Stimulated activated CD8-positive, alpha-beta memory T cell treated with anti-CD3 and anti-CD28 coated beads, Interleukin-7, amount 100 ng/mL, for 4 hours (primary cell): ENCODE measurements around the gene RASAL2.
"Not testable (repeated sequence)": the region's sequence is repeated elsewhere in the genome, so short reads cannot be mapped to it uniquely, and the experiment has no call there.

Source experiments
- DNase-seq, 2 donors: peaks; one replicate each; pipeline ENCODE4 v3.0.0-alpha.2; 2020; ENCODE audit warnings: low read depth in 2 of 2

RASAL2 gene

GRCh38 chr1:178345807-178346206 lies 251.9 kb downstream of the RASAL2 start:
- DNase-seq, result no peak

GRCh38 chr1:178349801-178350200 lies 255.9 kb downstream of the RASAL2 start:
- DNase-seq, result no peak

- not testable (repeated sequence) for DNase-seq
These were observed 258.0 kb downstream of the RASAL2 start for GRCh38 chr1:178351911-178352310.

GRCh38 chr1:178352790-178353416 lies 259.0 kb downstream of the RASAL2 start:
- DNase-seq, result no peak

GRCh38 chr1:178353524-178353923 lies 259.6 kb downstream of the RASAL2 start:
- DNase-seq, result no peak

GRCh38 chr1:178354816-178355215 lies 260.9 kb downstream of the RASAL2 start:
- DNase-seq, result no peak

- DNase-seq, result no peak
These were observed 262.4 kb downstream of the RASAL2 start for GRCh38 chr1:178356299-178356698.

GRCh38 chr1:178358456-178358855 lies 264.6 kb downstream of the RASAL2 start:
- DNase-seq, result no peak

- no peak for DNase-seq
These were observed 266.5 kb downstream of the RASAL2 start for GRCh38 chr1:178360421-178360820.

GRCh38 chr1:178361847-178362246 lies 267.9 kb downstream of the RASAL2 start:
- no peak for DNase-seq

GRCh38 chr1:178362747-178363146 lies 268.8 kb downstream of the RASAL2 start:
- no peak for DNase-seq

- no peak for DNase-seq
These were observed 270.9 kb downstream of the RASAL2 start for GRCh38 chr1:178364782-178365181.

- DNase-seq, result no peak
These were observed 273.2 kb downstream of the RASAL2 start for GRCh38 chr1:178367151-178367550.

- no peak for DNase-seq
These were observed 274.3 kb downstream of the RASAL2 start for GRCh38 chr1:178368208-178368607.

- no peak for DNase-seq
These were observed 277.3 kb downstream of the RASAL2 start for GRCh38 chr1:178371235-178371634.

GRCh38 chr1:178371933-178372388 lies 278.1 kb downstream of the RASAL2 start:
- no peak for DNase-seq

GRCh38 chr1:178374016-178374415 lies 280.1 kb downstream of the RASAL2 start:
- no peak for DNase-seq

- no peak for DNase-seq
These were observed 282.1 kb downstream of the RASAL2 start for GRCh38 chr1:178376008-178376407.

- no peak for DNase-seq
These were observed 285.9 kb downstream of the RASAL2 start for GRCh38 chr1:178379807-178380206.

GRCh38 chr1:178382372-178382771 lies 288.5 kb downstream of the RASAL2 start:
- DNase-seq, result no peak

- DNase-seq, result no peak
These were observed 291.8 kb downstream of the RASAL2 start for GRCh38 chr1:178385662-178386061.

GRCh38 chr1:178388418-178389145 lies 294.7 kb downstream of the RASAL2 start:
- DNase-seq, result no peak

GRCh38 chr1:178389441-178389840 lies 295.5 kb downstream of the RASAL2 start:
- DNase-seq, result no peak
